Panc1 (cell line): ENCODE results near the gene ADD2. TPM values are rescaled to one million over a fixed set of nuclear protein-coding genes. Genes with fewer than 3 reads are reported as not detected.
"Not testable (repeated sequence)": the region's sequence is repeated elsewhere in the genome, so short reads cannot be mapped to it uniquely, and the experiment has no call there.

Experiments used
- ATAC-seq: fragments of 200-7000 bp; cut with Tn5 transposase; 2 replicates; pipeline ENCODE4 v1.9.1; 2020; ENCODE audit warnings: mild to moderate bottlenecking, moderate library complexity
- BruUV-seq: library from RNA; stranded (reverse); fragments of 400-500 nt; replicated peaks from 2 replicates; lab custom pipeline; 2021; lab: Mats Ljungman, UMichigan
- CTCF ChIA-PET: fragments of 300-600 bp; sonication (Branson Sonifier 250); formaldehyde crosslinking; loops from one replicate; lab custom pipeline; 2022; ENCODE audit warnings: antibody characterized with exemption; lab: Charles Lee
- POLR2A ChIA-PET: fragments of 300-600 bp; sonication (Branson Sonifier 250); formaldehyde crosslinking; loops from one replicate; lab custom pipeline; 2022; ENCODE audit warnings: antibody characterized with exemption; lab: Charles Lee
- DNase-seq: peaks from one replicate; pipeline ENCODE4 v3.0.0-alpha.2; 2010; ENCODE audit warnings: low read depth, low spot score
- H3K27ac ChIP-seq: 2 replicates; pipeline ENCODE4 v1.5.1; 2011; ENCODE audit warnings: mild to moderate bottlenecking, low read length, inconsistent platforms
- H3K27me3 ChIP-seq: fragments of 200-500 bp; sonication (Bioruptor generic); 2 replicates; pipeline ENCODE4 v1.6.0; 2014; ENCODE audit warnings: low read length, inconsistent platforms; ENCODE audit not compliant: control insufficient read depth, insufficient read depth
- H3K36me3 ChIP-seq: fragments of 200-500 bp; sonication (Bioruptor generic); 2 replicates; pipeline ENCODE4 v1.5.1; 2014; ENCODE audit warnings: inconsistent platforms, mild to moderate bottlenecking, low read length, moderate library complexity; ENCODE audit not compliant: control insufficient read depth, insufficient read depth
- H3K4me1 ChIP-seq: 2 replicates; pipeline ENCODE4 v1.5.1; 2011; ENCODE audit warnings: inconsistent platforms, mild to moderate bottlenecking, low read length, moderate library complexity; ENCODE audit not compliant: control insufficient read depth, insufficient read depth
- H3K4me3 ChIP-seq, 2 experiments: 2 replicates each; pipeline ENCODE4 v1.5.1; 2011 to 2012; ENCODE audit warnings: low read depth in 2 of 2, low read length in 2 of 2, mild to moderate bottlenecking in 2 of 2, inconsistent platforms in 1 of 2, moderate library complexity in 1 of 2
- H3K9me3 ChIP-seq: fragments of 200-500 bp; sonication (Bioruptor generic); 2 replicates; pipeline ENCODE4 v1.5.1; 2014; ENCODE audit warnings: low read depth, mild to moderate bottlenecking, inconsistent platforms, low read length, moderate library complexity; ENCODE audit not compliant: control insufficient read depth, insufficient read depth
- POLR2AphosphoS5 ChIP-seq: IDR thresholded peaks from 2 replicates; pipeline ENCODE4 v1.6.1; 2012; ENCODE audit warnings: mild to moderate bottlenecking, low read depth, low read length, moderate library complexity
- SIN3A ChIP-seq: IDR thresholded peaks from 2 replicates; pipeline ENCODE4 v1.6.1; 2012; ENCODE audit warnings: low read depth, mild to moderate bottlenecking, low read length, moderate library complexity, borderline replicate concordance; ENCODE audit not compliant: insufficient read depth
- TCF7L2 ChIP-seq: IDR thresholded peaks from 2 replicates; pipeline ENCODE4 v1.6.1; 2011; ENCODE audit warnings: mild to moderate bottlenecking, low read depth, low read length, inconsistent platforms
- in situ Hi-C: cut with HindIII; loops from 2 replicates; pipeline ENCODE4 v1.10.0; 2016; ENCODE audit warnings: low sequenced_read_pairs, low pct_unique_long_range_greater_than_20kb
- intact Hi-C: fragments of 100-400 bp; cut with micrococcal nuclease; formaldehyde crosslinking; loops from one replicate; pipeline ENCODE4 v1.10.0; 2022; ENCODE audit not compliant: unreplicated experiment
- total RNA-seq: library from RNA; stranded (reverse); gene quantifications from one replicate; pipeline ENCODE4 v1.2.1, GENCODE V29; 2021; ENCODE audit not compliant: unreplicated experiment
- TF ChIP-seq, protein P1 (sequence below): fragments of 450-650 bp; IDR thresholded peaks from 2 replicates; pipeline ENCODE4 v1.5.1; 2017; ENCODE audit warnings: mild to moderate bottlenecking
- TF ChIP-seq, protein P2 (sequence below), 2 experiments: IDR thresholded peaks; 2 replicates each; pipeline ENCODE4 v1.6.1; 2011 to 2012; ENCODE audit warnings: low read depth in 2 of 2, control low read depth in 1 of 2, low read length in 1 of 2, mild to moderate bottlenecking in 1 of 2, moderate library complexity in 1 of 2; ENCODE audit not compliant: insufficient read depth in 1 of 2

ADD2 gene
- total RNA-seq, 1 experiment from 2014 or later = 0.26 TPM

DNA sequence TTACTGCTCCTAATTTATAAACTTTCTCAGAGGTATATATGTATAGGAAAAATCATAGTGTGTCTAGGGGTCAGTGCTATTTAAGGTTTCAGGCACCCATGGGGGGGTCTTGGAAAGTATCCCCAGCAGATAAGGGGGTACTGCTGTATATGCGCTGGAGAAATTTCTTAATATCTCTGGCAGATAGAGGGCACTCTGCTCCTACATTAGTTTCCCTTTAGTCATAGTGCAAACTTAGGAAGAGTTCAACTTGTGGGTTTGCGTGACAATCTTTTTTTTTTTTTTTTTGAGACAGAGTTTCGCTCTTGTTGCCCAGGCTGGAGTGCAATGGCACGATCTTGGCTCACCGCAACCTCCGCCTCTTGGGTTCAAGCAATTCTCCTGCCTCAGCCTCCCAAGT lies 112.8 kb downstream of the ADD2 start:
- DNase-seq, H3K9me3 ChIP-seq, H3K27ac ChIP-seq, BruUV-seq, H3K4me1 ChIP-seq, H3K36me3 ChIP-seq, in situ Hi-C loops, H3K4me3 ChIP-seq, POLR2A ChIA-PET: not testable (repeated sequence)
- TF ChIP-seq, protein P1, sequence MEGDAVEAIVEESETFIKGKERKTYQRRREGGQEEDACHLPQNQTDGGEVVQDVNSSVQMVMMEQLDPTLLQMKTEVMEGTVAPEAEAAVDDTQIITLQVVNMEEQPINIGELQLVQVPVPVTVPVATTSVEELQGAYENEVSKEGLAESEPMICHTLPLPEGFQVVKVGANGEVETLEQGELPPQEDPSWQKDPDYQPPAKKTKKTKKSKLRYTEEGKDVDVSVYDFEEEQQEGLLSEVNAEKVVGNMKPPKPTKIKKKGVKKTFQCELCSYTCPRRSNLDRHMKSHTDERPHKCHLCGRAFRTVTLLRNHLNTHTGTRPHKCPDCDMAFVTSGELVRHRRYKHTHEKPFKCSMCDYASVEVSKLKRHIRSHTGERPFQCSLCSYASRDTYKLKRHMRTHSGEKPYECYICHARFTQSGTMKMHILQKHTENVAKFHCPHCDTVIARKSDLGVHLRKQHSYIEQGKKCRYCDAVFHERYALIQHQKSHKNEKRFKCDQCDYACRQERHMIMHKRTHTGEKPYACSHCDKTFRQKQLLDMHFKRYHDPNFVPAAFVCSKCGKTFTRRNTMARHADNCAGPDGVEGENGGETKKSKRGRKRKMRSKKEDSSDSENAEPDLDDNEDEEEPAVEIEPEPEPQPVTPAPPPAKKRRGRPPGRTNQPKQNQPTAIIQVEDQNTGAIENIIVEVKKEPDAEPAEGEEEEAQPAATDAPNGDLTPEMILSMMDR = peak; percentile 76
- CTCF ChIA-PET = interaction anchor here (0.7 kb wide), 5 partner anchors 24 to 305 kb away, joined by 4 to 8 read pairs (median 7); no protein-coding TSS in a partner anchor
- peaks cover 25% of the 10 kb centered on the region for H3K27me3 ChIP-seq
- intact Hi-C loops = loop anchor here (5.0 kb wide), 1 partner anchor 202 kb away; no protein-coding TSS in a partner anchor
- peak; percentile 80; the same call in 1 of the 2 replicates for ATAC-seq

GRCh38 chr2:70651727-70652126 lies 116.3 kb downstream of the ADD2 start:
- TF ChIP-seq POLR2AphosphoS5 (no peak), TCF7L2 (no peak), SIN3A (no peak)
- TF ChIP-seq, protein P2, sequence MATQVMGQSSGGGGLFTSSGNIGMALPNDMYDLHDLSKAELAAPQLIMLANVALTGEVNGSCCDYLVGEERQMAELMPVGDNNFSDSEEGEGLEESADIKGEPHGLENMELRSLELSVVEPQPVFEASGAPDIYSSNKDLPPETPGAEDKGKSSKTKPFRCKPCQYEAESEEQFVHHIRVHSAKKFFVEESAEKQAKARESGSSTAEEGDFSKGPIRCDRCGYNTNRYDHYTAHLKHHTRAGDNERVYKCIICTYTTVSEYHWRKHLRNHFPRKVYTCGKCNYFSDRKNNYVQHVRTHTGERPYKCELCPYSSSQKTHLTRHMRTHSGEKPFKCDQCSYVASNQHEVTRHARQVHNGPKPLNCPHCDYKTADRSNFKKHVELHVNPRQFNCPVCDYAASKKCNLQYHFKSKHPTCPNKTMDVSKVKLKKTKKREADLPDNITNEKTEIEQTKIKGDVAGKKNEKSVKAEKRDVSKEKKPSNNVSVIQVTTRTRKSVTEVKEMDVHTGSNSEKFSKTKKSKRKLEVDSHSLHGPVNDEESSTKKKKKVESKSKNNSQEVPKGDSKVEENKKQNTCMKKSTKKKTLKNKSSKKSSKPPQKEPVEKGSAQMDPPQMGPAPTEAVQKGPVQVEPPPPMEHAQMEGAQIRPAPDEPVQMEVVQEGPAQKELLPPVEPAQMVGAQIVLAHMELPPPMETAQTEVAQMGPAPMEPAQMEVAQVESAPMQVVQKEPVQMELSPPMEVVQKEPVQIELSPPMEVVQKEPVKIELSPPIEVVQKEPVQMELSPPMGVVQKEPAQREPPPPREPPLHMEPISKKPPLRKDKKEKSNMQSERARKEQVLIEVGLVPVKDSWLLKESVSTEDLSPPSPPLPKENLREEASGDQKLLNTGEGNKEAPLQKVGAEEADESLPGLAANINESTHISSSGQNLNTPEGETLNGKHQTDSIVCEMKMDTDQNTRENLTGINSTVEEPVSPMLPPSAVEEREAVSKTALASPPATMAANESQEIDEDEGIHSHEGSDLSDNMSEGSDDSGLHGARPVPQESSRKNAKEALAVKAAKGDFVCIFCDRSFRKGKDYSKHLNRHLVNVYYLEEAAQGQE (IDR thresholded peaks at IDR 0.05; ENCODE audit: insufficient read depth in 1 of 2, low read depth in 2 of 2, low read length in 1 of 2) = no peak
- TF ChIP-seq, protein P1 = no peak
- in situ Hi-C loops (no loop called here), intact Hi-C loops (loop anchor here (2.0 kb wide), 1 partner anchor 135 kb away; no protein-coding TSS in a partner anchor)
- no peak for ATAC-seq
- Histone ChIP-seq H3K4me1 (no peaks in the 10 kb centered on the region), H3K4me3 (no peak overlapping the region), H3K9me3 (no peaks in the 10 kb centered on the region), H3K27ac (no peak overlapping the region), H3K27me3 (peaks cover 19% of the 10 kb centered on the region), H3K36me3 (no peaks in the 10 kb centered on the region)
- ChIA-PET POLR2A (no interaction called here), CTCF (no interaction called here)
- no TSS peak for BruUV-seq
- no peak for DNase-seq
